ENCODE results near the gene NAA40.

NAA40 gene

GRCh38 chr11:63979426-63979825, 40.6 kb downstream of the NAA40 start:
- Histone ChIP-seq H3K9ac (ENCODE audit: low read depth, low read length) (no peak overlapping the region), H3K36me3 (ENCODE audit: control insufficient read depth, insufficient read depth, low read length) (peaks cover 6% of the 10 kb centered on the region), H3K4me1 (ENCODE audit: control insufficient read depth, insufficient read depth, low read length) (no peaks in the 10 kb centered on the region), H3K9me3 (ENCODE audit: control insufficient read depth, insufficient read depth, low read length) (no peaks in the 10 kb centered on the region), H3K4me3 (ENCODE audit: low read depth, low read length) (no peak overlapping the region), H3K27me3 (ENCODE audit: control insufficient read depth, insufficient read depth, low read length) (no peaks in the 10 kb centered on the region)

GRCh38 chr11:63985812-63986155, 47.0 kb downstream of the NAA40 start:
- peaks cover 10% of the 10 kb centered on the region for H3K4me1 ChIP-seq (ENCODE audit: control insufficient read depth, insufficient read depth, low read length)
- peak overlapping the region; percentile 41 for H3K9ac ChIP-seq (ENCODE audit: low read depth, low read length)
- H3K9me3 ChIP-seq (ENCODE audit: control insufficient read depth, insufficient read depth, low read length) = no peaks in the 10 kb centered on the region
- no peaks in the 10 kb centered on the region for H3K27me3 ChIP-seq (ENCODE audit: control insufficient read depth, insufficient read depth, low read length)
- peaks cover 14% of the 10 kb centered on the region for H3K36me3 ChIP-seq (ENCODE audit: control insufficient read depth, insufficient read depth, low read length)
- H3K4me3 ChIP-seq (ENCODE audit: low read depth, low read length) = peak overlapping the region; percentile 84

GRCh38 chr11:63986156-63986931, 47.5 kb downstream of the NAA40 start, which contains the start of gene OTUB1:
OTUB1 (plus strand) TSS chr11:63986438; CDS start chr11:63986457, 19 bp downstream.
- no peaks in the 10 kb centered on the region for H3K27me3 ChIP-seq (ENCODE audit: control insufficient read depth, insufficient read depth, low read length)

GRCh38 chr11:63986932-63987513, 48.2 kb downstream of the NAA40 start:
- Histone ChIP-seq H3K36me3 (ENCODE audit: control insufficient read depth, insufficient read depth, low read length) (peaks cover 20% of the 10 kb centered on the region), H3K9ac (ENCODE audit: low read depth, low read length) (peak overlapping the region; percentile 94), H3K9me3 (ENCODE audit: control insufficient read depth, insufficient read depth, low read length) (no peaks in the 10 kb centered on the region), H3K4me3 (ENCODE audit: low read depth, low read length) (peak overlapping the region; percentile 84), H3K4me1 (ENCODE audit: control insufficient read depth, insufficient read depth, low read length) (peaks cover 10% of the 10 kb centered on the region), H3K27me3 (ENCODE audit: control insufficient read depth, insufficient read depth, low read length) (no peaks in the 10 kb centered on the region)

More at GRCh38 chr11:63986156-63986931, 47.5 kb downstream of the NAA40 start, which contains the start of gene OTUB1:
- H3K9me3 ChIP-seq (ENCODE audit: control insufficient read depth, insufficient read depth, low read length) = no peaks in the 10 kb centered on the region
- peak within 1 kb of the TSS; percentile 94 for H3K9ac ChIP-seq (ENCODE audit: low read depth, low read length)
- peaks cover 20% of the 10 kb centered on the region for H3K36me3 ChIP-seq (ENCODE audit: control insufficient read depth, insufficient read depth, low read length)
- peak within 1 kb of the TSS; percentile 84 for H3K4me3 ChIP-seq (ENCODE audit: low read depth, low read length)
- peaks cover 10% of the 10 kb centered on the region for H3K4me1 ChIP-seq (ENCODE audit: control insufficient read depth, insufficient read depth, low read length)

- Histone ChIP-seq H3K9ac (ENCODE audit: low read depth, low read length) (no peak overlapping the region), H3K27me3 (ENCODE audit: control insufficient read depth, insufficient read depth, low read length) (no peaks in the 10 kb centered on the region), H3K4me3 (ENCODE audit: low read depth, low read length) (no peak overlapping the region), H3K36me3 (ENCODE audit: control insufficient read depth, insufficient read depth, low read length) (peaks cover 35% of the 10 kb centered on the region), H3K9me3 (ENCODE audit: control insufficient read depth, insufficient read depth, low read length) (no peaks in the 10 kb centered on the region), H3K4me1 (ENCODE audit: control insufficient read depth, insufficient read depth, low read length) (peaks cover 6% of the 10 kb centered on the region)
Measured at GRCh38 chr11:63991558-63991957, 52.8 kb downstream of the NAA40 start.

GRCh38 chr11:63993100-63993499, 54.3 kb downstream of the NAA40 start:
- no peaks in the 10 kb centered on the region for H3K9me3 ChIP-seq (ENCODE audit: control insufficient read depth, insufficient read depth, low read length)
- no peak overlapping the region for H3K9ac ChIP-seq (ENCODE audit: low read depth, low read length)
- peaks cover 45% of the 10 kb centered on the region for H3K36me3 ChIP-seq (ENCODE audit: control insufficient read depth, insufficient read depth, low read length)
- no peak overlapping the region for H3K4me3 ChIP-seq (ENCODE audit: low read depth, low read length)
- no peaks in the 10 kb centered on the region for H3K27me3 ChIP-seq (ENCODE audit: control insufficient read depth, insufficient read depth, low read length)
- H3K4me1 ChIP-seq (ENCODE audit: control insufficient read depth, insufficient read depth, low read length) = no peaks in the 10 kb centered on the region

GRCh38 chr11:63993993-63994392, 55.2 kb downstream of the NAA40 start:
- H3K4me1 ChIP-seq (ENCODE audit: control insufficient read depth, insufficient read depth, low read length) = no peaks in the 10 kb centered on the region
- peaks cover 37% of the 10 kb centered on the region for H3K36me3 ChIP-seq (ENCODE audit: control insufficient read depth, insufficient read depth, low read length)
- H3K9ac ChIP-seq (ENCODE audit: low read depth, low read length) = no peak overlapping the region
- H3K4me3 ChIP-seq (ENCODE audit: low read depth, low read length) = no peak overlapping the region
- H3K9me3 ChIP-seq (ENCODE audit: control insufficient read depth, insufficient read depth, low read length) = no peaks in the 10 kb centered on the region
- no peaks in the 10 kb centered on the region for H3K27me3 ChIP-seq (ENCODE audit: control insufficient read depth, insufficient read depth, low read length)

GRCh38 chr11:63996512-63996911, 57.7 kb downstream of the NAA40 start:
- no peak overlapping the region for H3K9ac ChIP-seq (ENCODE audit: low read depth, low read length)
- H3K9me3 ChIP-seq (ENCODE audit: control insufficient read depth, insufficient read depth, low read length) = no peaks in the 10 kb centered on the region

GRCh38 chr11:63997104-63997700, 58.4 kb downstream of the NAA40 start:
- Histone ChIP-seq H3K4me1 (ENCODE audit: control insufficient read depth, insufficient read depth, low read length) (no peaks in the 10 kb centered on the region), H3K9ac (ENCODE audit: low read depth, low read length) (no peak overlapping the region)

More at GRCh38 chr11:63996512-63996911, 57.7 kb downstream of the NAA40 start:
- peaks cover 27% of the 10 kb centered on the region for H3K36me3 ChIP-seq (ENCODE audit: control insufficient read depth, insufficient read depth, low read length)
- H3K4me3 ChIP-seq (ENCODE audit: low read depth, low read length) = no peak overlapping the region
- peaks cover 5% of the 10 kb centered on the region for H3K27me3 ChIP-seq (ENCODE audit: control insufficient read depth, insufficient read depth, low read length)
- H3K4me1 ChIP-seq (ENCODE audit: control insufficient read depth, insufficient read depth, low read length) = no peaks in the 10 kb centered on the region

GRCh38 chr11:63997801-63998337, 59.1 kb downstream of the NAA40 start:
- Histone ChIP-seq H3K9ac (ENCODE audit: low read depth, low read length) (no peak overlapping the region), H3K4me1 (ENCODE audit: control insufficient read depth, insufficient read depth, low read length) (no peaks in the 10 kb centered on the region), H3K4me3 (ENCODE audit: low read depth, low read length) (no peak overlapping the region), H3K27me3 (ENCODE audit: control insufficient read depth, insufficient read depth, low read length) (peaks cover 11% of the 10 kb centered on the region), H3K9me3 (ENCODE audit: control insufficient read depth, insufficient read depth, low read length) (no peaks in the 10 kb centered on the region), H3K36me3 (ENCODE audit: control insufficient read depth, insufficient read depth, low read length) (peaks cover 27% of the 10 kb centered on the region)

More at GRCh38 chr11:63997104-63997700, 58.4 kb downstream of the NAA40 start:
- H3K4me3 ChIP-seq (ENCODE audit: low read depth, low read length) = no peak overlapping the region
- H3K9me3 ChIP-seq (ENCODE audit: control insufficient read depth, insufficient read depth, low read length) = no peaks in the 10 kb centered on the region
- peaks cover 27% of the 10 kb centered on the region for H3K36me3 ChIP-seq (ENCODE audit: control insufficient read depth, insufficient read depth, low read length)
- peaks cover 10% of the 10 kb centered on the region for H3K27me3 ChIP-seq (ENCODE audit: control insufficient read depth, insufficient read depth, low read length)

- Histone ChIP-seq H3K9ac (ENCODE audit: low read depth, low read length) (no peak overlapping the region), H3K4me3 (ENCODE audit: low read depth, low read length) (peak overlapping the region; percentile 54), H3K9me3 (ENCODE audit: control insufficient read depth, insufficient read depth, low read length) (no peaks in the 10 kb centered on the region), H3K36me3 (ENCODE audit: control insufficient read depth, insufficient read depth, low read length) (peaks cover 27% of the 10 kb centered on the region), H3K27me3 (ENCODE audit: control insufficient read depth, insufficient read depth, low read length) (peaks cover 14% of the 10 kb centered on the region), H3K4me1 (ENCODE audit: control insufficient read depth, insufficient read depth, low read length) (no peaks in the 10 kb centered on the region)
Measured at GRCh38 chr11:63998558-63999348, 60.0 kb downstream of the NAA40 start.

Measured in iPS-15b (cell line).